Neural progenitor cell (in vitro differentiated cells): ENCODE results near the gene MPV17L.

Source experiments
- EZH2 ChIP-seq: fragments of 200-600 bp; sonication (generic); IDR thresholded peaks from 2 replicates; pipeline ENCODE4 v1.6.1; 2017; ENCODE audit warnings: antibody characterized with exemption, mild to moderate bottlenecking, moderate library complexity
- TF ChIP-seq, protein P1 (sequence below): fragments of 200-600 bp; sonication (generic); IDR thresholded peaks from 2 replicates; pipeline ENCODE4 v1.5.1; 2017; ENCODE audit warnings: antibody characterized with exemption, mild to moderate bottlenecking

GRCh38 chr16:15403392-15403995 lies 7.9 kb downstream of the MPV17L start:
- TF ChIP-seq, protein P1, sequence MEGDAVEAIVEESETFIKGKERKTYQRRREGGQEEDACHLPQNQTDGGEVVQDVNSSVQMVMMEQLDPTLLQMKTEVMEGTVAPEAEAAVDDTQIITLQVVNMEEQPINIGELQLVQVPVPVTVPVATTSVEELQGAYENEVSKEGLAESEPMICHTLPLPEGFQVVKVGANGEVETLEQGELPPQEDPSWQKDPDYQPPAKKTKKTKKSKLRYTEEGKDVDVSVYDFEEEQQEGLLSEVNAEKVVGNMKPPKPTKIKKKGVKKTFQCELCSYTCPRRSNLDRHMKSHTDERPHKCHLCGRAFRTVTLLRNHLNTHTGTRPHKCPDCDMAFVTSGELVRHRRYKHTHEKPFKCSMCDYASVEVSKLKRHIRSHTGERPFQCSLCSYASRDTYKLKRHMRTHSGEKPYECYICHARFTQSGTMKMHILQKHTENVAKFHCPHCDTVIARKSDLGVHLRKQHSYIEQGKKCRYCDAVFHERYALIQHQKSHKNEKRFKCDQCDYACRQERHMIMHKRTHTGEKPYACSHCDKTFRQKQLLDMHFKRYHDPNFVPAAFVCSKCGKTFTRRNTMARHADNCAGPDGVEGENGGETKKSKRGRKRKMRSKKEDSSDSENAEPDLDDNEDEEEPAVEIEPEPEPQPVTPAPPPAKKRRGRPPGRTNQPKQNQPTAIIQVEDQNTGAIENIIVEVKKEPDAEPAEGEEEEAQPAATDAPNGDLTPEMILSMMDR: no peak
- TF ChIP-seq EZH2: no peak
